GM20431 (cell line): ENCODE results near the gene ALG11.
"Not testable (repeated sequence)": the region's sequence is repeated elsewhere in the genome, so short reads cannot be mapped to it uniquely, and the experiment has no call there.

Source experiments
- in situ Hi-C: fragments of 300-500 bp; cut with MseI, MboI; formaldehyde crosslinking; loops from one replicate; pipeline ENCODE4 v1.15.0; 2020; ENCODE audit warnings: low sequenced_read_pairs; ENCODE audit not compliant: unreplicated experiment

ALG11 gene, protein sequence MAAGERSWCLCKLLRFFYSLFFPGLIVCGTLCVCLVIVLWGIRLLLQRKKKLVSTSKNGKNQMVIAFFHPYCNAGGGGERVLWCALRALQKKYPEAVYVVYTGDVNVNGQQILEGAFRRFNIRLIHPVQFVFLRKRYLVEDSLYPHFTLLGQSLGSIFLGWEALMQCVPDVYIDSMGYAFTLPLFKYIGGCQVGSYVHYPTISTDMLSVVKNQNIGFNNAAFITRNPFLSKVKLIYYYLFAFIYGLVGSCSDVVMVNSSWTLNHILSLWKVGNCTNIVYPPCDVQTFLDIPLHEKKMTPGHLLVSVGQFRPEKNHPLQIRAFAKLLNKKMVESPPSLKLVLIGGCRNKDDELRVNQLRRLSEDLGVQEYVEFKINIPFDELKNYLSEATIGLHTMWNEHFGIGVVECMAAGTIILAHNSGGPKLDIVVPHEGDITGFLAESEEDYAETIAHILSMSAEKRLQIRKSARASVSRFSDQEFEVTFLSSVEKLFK

DNA sequence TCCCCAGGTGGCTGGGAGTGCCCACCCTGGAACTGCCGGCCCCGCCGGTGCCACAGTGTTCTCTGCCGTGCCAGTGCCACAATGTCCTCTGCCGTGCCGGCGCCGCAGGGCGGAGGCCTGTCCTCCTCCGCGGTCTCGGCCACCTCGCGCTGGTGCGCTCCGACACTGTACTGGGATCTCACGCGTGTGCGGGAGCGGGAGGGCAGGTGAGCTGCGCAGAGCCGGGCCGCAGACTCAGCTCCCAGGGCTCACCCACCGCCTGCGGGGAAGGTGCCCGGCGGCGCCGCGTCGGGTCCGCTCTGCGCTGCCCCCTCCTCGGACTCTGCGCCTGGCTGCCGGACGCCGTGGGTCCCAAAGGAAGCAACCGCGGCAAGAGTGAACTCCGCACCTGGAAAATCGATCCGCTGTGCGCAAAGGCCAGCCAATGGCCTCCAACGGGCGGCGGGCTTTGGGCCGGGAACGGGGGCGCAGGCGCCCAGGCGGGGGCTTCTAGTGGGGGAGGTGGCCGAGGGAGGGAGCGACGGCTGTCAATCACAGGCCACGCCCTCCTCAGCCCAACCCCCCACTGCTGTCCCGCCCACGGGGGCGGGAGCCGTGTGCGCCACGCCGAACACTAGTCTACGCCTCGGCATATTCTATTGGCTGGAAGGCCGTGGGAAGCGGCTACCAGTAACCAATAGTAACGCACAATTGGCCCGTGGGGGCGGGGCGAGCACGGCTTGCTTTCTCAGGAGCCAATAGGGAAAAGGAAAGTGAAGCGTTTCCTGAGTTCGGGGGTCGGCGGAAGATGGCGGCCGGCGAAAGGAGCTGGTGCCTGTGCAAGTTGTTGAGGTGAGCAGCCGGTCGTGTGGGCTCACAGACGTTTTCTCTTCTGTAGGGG is at the start of gene ALG11:
TSS of gene ALG11 (plus strand) at position 767 of the 880 bp plus-strand sequence. CDS start at position 788, 21 bp downstream.
- in situ Hi-C loops, result no loop called here

DNA sequence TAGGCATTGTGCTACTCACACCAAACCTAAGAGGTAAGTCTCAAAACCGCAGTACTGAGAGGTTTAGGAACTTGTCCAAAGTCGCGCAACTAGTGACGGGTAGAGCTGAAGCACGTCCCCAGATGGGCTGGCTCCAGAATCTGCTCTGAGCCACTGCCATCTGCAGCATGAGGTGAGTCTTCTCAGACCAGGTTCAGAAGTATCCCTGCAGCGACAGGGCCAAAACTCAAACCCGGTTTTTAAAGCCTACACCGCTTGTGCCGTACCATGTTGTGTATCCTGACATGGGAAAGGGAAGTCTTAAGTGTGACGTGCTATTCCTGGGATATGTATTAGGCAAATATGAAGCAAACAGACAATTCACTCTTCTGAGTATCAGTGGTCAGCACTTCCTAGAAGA is 46.0 kb upstream of the ALG11 start:
- in situ Hi-C loops, result no loop called here

DNA sequence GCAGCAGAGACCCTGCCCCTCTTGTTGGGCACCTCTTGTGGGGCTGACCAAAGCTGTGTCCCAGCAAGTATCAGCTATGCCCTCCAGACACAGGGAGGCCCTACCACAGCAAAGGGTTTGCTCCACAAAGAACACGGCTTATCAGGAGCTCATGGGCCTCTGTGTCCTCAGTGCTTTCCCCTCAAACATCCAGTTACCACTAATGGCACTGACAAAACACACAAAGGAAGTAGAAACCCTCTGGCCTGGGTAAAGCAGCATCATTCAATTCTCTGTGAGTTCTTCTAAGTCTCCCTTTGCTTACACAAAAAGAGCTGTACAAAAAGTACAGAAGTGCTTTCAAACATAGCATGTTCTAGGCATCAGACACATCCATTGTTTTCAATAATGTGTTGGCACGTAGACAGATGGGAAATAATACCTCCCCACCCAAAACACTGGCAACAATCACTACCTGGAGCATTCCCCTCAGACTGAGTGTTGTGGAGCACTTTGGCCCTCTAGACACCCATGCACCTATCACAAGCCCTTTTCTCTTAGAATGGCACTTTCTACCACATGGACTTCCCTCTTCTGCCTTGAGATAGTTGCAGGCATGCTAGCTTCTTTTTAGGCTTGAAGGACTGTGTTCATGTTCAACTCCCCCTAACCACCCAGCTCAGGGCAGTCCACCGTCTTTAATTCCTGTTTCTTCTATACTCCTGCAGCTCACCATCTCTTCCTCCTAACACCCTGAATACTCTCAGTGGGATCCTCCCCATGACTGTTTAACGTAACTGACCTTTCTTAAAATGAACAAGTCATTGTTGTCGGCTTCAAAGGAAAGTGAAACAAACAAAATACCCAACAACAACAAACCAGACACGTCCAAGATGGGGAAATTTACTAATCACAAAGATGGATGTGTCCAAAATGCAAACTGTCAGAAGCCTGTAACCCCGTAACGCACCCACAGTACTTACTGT is 44.4 kb upstream of the ALG11 start:
- in situ Hi-C loops, result no loop called here

DNA sequence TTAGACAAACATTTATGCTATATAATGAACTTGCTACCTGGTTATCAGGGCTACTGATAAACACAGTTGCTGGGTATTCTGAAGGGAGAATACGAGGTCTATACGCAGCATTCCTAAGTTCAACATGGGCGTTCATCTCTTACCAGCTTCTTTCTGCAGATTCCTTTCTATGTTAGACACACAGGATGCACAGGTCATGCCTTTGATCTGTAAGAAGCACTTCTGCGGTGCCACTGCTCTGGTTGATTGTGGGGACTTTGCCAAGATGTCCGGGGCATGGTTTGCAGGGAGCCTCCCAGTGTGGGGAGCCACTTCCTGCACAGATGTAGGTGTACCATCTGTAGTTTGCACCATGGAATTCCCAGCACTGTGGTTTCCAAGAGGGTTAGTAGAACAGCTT is 41.8 kb upstream of the ALG11 start:
- in situ Hi-C loops, result no loop called here

DNA sequence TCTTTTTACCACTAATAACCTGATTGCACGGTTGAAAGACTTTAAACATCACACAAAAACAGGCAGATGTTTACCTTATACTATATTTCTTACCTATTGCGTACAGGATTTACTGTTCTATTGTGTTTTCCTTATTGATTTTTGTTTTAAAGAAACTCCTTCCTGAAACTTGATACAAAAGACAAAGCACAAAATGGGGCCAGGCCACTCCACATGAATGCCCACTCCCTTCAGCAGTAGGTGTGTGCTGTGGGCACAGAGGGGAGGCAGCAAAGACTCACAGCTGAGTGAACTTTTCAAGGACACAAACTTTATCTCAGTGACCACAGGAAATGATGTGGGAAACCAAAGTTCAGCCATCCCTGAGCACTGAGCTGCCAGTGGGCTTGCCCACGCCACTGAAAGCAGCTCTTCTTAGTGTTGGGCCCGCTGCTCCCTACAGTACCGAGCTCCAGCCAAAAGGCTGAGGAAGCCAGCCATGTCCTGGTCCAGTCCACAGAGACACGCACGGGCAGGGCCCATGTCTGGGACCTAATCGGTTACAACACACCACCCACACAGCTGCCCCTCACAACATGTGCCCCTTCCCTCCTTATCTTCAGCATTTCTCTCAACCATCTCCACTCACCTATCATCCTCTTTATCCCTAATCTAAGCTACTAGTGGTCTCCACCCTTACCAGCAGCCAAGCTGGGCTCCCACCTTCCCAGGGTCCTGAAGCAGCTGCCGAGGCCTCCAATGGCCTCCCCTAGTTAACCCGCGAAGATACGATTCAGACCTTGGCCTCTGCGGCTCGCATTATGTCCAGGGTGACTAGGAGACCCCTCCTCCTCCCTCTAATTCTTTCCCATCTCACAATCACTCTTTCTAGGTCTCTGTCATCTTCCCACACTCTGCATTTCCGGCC is 40.4 kb upstream of the ALG11 start:
- in situ Hi-C loops, result no loop called here

DNA sequence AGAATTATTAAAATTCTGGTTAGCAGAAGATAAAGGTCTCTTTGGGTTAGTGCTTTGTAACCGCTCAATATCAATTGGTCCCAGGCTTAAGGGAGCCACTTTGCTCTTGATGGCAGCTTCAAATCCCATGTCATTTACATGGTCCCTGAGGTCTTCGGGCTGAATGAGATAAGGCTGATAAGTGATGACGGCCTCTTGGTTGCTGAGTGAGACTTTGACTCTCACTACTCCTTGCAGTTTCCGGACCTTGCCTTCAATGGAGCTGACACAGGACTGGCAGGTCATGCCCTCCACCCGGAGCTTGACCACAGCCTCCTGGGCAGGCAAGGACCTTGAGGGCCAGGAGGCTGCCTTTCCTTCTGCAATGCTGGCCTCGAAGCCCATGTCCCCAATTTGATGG is 37.7 kb upstream of the ALG11 start:
- in situ Hi-C loops, result no loop called here

DNA sequence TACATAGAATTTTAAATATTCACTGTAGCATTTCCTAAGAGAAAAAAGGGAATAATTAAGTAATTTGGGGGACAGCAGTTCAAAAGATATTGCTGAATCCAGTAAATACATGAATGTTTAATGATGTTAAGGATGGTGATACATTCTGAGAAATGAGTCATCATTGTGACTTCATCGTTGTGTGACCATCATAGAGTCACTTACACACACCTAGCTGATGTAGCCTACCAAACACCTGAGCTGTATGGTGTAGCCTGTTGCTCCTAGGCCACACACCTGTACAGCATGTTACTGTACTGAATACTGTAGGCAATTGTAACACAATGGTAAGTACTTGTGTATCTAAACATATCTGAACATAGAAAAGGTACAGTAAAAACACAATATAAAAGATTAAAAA is 35.8 kb upstream of the ALG11 start:
- in situ Hi-C loops, result no loop called here

DNA sequence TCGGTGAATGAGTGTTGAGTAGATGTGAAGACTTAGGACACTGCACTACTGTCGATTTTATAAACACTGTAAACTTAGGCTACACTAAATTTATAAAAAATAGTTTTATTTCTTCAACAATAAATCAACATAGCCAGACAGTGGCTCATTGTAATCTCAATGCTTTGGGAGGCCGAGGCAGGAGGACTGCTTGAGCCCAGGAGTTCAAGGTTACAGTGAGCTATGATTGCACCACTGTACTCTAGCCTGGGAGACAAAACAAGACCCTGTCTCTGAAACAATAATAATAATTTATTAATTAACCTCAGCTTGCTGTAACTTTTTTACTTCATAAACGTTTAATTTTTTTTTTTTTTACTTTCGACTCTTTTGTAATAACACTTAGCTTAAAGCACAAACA is 35.3 kb upstream of the ALG11 start:
- in situ Hi-C loops, result no loop called here

DNA sequence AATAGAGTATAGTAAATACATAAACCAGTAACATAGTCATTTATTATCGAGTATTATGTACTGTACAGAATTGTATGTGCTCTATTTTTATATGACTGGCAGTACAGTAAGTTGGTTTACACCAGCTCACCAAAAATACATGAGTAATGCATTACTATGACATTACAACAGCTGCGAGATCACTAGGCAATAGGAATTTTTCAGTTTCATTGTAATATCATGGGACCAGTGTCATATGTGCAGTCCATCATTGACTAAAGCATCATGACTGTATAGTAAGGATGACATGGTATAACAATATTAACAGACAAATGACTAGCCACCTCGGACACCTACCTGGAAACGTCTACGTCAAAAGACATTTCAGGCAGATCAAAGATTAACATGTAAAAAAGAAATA is 34.6 kb upstream of the ALG11 start:
- in situ Hi-C loops, result no loop called here

DNA sequence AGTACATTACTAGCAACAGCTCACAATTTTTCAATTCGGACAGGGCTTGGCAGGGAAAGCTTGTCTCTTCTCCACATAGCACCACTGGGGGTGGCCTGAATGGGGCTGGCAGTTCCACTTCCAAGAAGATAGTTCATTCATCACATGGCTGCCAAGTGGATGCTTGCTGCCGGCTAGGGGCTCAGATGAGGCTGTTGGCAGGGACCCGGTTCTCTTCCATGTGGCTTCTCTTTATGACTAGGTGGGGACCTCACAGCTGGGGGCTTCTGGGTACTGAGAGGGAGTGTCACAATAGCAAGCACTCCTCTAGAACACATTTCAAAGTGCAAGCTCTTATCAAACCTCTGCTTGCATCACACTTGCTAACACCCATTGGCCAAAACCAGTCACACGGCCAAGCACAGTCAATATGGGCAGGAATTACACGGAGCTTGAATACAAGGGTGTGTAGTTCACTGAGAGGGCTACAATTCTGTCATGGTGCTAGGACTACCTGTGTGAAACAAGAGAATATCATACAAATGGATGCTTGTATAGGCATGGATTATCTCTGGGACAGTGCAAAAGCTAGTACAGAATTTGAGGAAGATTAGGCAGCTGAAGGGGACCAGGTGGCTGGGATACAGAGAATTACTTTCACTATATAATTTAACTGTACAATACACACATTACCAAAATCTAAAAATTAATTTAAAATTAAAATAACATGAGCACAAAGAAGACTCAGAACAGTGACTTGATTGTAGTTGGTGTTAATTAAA is 33.2 kb upstream of the ALG11 start:
- in situ Hi-C loops, result no loop called here

DNA sequence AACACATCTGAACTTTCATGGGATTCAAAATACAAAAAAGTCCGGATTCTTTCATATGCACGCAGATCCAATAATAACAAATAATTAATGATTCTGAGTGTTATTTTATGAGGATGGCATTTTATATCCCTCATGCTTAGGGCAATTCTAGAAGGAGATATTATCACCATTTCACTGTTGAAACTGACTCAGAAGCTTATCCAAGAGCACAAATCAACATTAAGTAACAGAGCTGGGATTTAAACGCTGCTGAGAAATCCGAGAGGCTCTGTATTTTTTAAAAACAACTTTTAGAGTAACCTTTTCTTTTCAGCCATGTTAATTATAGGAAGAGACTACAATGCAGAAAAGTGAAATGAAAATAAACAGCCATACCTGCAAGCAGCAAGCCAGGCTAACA is 31.3 kb upstream of the ALG11 start:
- in situ Hi-C loops, result no loop called here

DNA sequence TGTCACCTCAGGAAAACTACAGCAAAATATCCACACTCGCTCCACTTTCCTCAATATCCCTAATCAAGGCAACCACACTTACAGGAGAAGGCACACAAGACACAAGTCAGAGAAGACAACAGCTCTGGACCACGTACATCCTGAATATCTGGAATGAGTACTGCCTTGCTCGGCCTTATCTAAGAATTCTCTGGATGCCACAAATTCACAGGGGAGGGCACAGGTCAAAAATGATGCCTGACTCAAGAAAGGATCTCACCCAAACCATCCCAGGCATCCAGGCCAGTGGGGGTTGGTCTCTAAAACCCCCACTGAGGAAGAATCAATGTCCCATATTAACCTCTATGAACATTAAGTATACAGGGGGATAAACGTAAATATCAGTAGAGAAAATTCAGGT is 30.8 kb upstream of the ALG11 start:
- in situ Hi-C loops, result no loop called here

DNA sequence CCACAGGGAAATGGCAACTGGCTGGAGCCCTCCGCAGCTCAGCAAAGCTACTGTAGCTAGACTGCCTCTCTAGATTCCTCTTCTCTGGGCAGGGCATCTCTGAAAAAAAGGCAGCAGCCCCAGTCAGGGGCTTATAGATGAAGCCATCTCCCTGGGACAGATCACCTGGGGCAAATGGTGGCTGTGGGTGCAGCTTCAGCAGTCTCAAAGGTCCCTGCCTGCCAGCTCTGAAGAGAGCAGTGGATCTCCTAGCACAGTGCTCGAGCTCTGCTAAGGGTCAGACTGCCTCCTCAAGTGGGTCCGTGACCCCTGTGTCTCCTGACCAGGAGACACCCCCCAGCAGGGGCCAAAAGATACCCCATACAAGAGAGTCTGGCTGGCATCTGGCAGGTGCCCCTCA is 28.9 kb upstream of the ALG11 start:
- in situ Hi-C loops, result not testable (repeated sequence)

DNA sequence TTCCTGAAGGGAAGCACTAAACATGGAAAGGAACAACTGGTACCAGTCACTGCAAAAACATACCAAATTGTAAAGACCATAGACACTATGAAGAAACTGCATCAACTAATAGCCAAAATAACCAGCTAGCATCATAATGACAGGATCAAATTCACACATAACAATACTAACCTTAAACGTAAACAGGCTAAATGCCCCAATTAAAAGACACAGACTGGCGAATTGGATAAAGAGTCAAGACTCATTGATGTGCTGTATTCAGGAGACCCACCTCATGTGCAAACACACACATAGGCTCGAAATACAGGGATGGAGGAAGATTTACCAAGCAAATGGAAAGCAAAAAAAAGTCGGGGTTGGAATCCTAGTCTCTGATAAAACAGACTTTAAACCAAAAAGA is 27.3 kb upstream of the ALG11 start:
- in situ Hi-C loops, result not testable (repeated sequence)

DNA sequence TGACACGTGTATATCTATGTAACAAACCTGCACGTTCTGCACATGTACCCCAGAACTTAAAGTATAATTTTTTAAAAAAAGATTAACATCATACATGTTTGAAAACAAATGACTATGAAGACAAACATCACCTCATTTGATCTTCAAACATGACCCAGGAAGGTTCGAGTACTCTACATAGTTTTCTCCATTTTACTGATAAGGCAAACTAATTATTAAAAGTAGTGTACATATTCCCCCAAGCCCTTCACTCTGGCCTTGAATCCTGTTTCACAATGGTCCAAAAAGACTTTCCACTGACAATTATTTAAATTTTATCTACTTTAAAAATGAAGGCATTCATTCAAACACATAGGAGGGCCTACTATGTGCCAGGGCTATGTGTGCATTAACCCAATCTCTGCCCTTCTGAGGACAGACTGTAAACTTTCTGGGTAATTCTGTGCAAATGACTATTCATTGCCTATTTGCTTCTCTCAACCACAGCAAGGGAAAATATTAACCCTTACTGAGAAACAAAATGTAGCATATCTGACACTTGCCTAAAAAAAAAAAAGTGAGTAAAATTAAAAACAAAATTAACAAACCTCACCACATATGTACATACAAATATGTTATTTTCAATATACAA is 23.1 kb upstream of the ALG11 start:
- in situ Hi-C loops, result no loop called here

DNA sequence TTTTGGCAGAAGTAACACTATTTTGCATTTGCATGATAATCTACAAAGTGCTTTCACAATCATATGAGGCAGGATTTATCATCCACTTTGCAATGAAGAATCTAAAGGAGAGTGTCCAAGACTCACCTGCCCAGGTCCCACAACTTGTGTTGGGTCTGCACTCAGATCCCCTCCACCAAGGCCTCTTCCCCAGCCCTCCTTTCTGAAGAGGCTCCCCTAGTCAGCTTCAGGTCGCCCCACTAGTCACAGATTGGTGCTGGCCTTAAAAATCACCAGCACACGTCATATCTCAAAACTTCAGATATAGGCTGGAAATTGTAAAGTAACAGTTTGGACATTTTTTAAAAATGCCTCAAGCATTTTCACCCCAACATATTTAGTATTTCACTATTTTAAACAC is 18.5 kb upstream of the ALG11 start:
- in situ Hi-C loops, result no loop called here

DNA sequence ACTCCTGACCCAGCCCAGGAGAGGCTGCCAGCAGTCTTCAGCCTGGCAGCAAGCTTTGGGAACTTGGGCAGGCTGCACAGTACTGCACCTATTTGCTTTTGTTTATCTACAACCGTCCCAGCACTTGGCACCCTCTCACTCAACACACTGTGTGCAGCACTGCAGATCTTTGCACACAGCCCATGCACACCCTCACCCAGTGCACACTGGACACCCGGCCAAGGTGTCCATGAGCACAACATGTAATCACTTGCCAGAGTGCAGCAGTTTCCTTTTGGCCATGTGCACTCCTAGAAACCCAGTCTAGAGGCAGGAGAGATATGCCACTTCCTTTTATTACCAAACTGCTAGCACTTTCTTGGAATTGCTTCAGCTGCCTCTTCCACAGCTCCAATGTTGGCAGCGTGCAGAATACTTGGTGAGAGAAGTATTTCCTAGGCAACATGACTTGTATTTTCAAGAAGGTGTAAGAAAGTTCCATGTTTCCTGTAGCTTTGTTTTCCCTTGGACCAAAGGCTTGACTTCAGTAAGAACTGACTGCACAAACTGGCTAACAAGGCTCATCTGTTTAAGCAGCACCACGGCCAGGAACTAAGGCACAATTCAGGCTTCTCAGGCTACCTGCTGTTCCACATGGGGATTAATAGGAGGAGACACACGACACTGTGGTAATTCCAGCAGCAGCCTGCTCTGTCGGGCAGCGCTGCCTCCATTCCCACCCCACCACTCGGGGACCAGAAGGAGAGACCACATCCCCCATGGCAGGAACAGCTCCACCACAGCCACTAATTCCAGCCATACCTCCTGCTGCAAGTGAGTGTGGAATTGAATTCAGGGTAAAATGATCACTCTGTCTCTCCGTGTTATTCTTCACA is 16.3 kb upstream of the ALG11 start:
- in situ Hi-C loops, result no loop called here
